HCT116 (cell line): ENCODE results near the gene DPEP3. TPM values are rescaled to one million over a fixed set of nuclear protein-coding genes. Genes with fewer than 3 reads are reported as not detected.

Source experiments
- ATAC-seq: fragments of 200-7000 bp; cut with Tn5 transposase; 2 replicates; pipeline ENCODE4 v1.9.1; 2020; ENCODE audit warnings: mild to moderate bottlenecking, moderate library complexity
- BruUV-seq: library from RNA; stranded (reverse); fragments of 400-500 nt; replicated peaks from 2 replicates; lab custom pipeline; 2021; lab: Mats Ljungman, UMichigan
- CTCF ChIA-PET: fragments of 300-600 bp; sonication (Branson Sonifier 250); formaldehyde crosslinking; loops from one replicate; lab custom pipeline; 2021; ENCODE audit warnings: antibody characterized with exemption; lab: Charles Lee
- POLR2A ChIA-PET: fragments of 300-600, 350-600 bp; sonication (Branson Sonifier 250); formaldehyde crosslinking; loops from one replicate; lab custom pipeline; 2021; ENCODE audit warnings: antibody characterized with exemption; lab: Charles Lee
- RAD21 ChIA-PET, 2 experiments: fragments of 300-600 bp; sonication (Branson Sonifier 250); formaldehyde crosslinking; loops; one replicate each; lab custom pipeline; 2023; ENCODE audit warnings: low total read pairs in 2 of 2; ENCODE audit not compliant: uncharacterized antibody in 2 of 2, unreplicated experiment in 2 of 2, low non-redundant PET in 1 of 2; lab: Charles Lee
- DNase-seq: peaks from one replicate; pipeline ENCODE4 v3.0.0-alpha.2; 2010; ENCODE audit warnings: low read depth, low spot score
- H2AFZ ChIP-seq: fragments of 200-600 bp; shearing (Covaris generic), sonication (generic); 2 replicates; pipeline ENCODE4 v1.6.1; 2017; ENCODE audit warnings: low read depth, mixed run types, mixed read lengths, antibody characterized with exemption, low read length; ENCODE audit not compliant: poor library complexity, severe bottlenecking
- H3K27ac ChIP-seq: 2 replicates; pipeline ENCODE4 v1.5.1; 2012; ENCODE audit warnings: low read depth, low read length
- H3K27me3 ChIP-seq: fragments of 200-600 bp; sonication (generic); 2 replicates; pipeline ENCODE4 v1.6.1; 2016; ENCODE audit warnings: mixed run types, low read length, mixed read lengths; ENCODE audit not compliant: insufficient read depth
- H3K36me3 ChIP-seq, 2 experiments: fragments of 200-500 bp in 1 of 2; fragments of 200-600 bp in 1 of 2; sonication (Bioruptor generic) in 1 of 2; sonication (generic) in 1 of 2; 2 replicates each; pipeline versions ENCODE4 v1.5.1 to v1.6.1; 2014 to 2016; ENCODE audit warnings: low read length in 2 of 2, inconsistent platforms in 1 of 2, mixed read lengths in 1 of 2, mixed run types in 1 of 2; ENCODE audit not compliant: insufficient read depth in 2 of 2, control insufficient read depth in 1 of 2
- H3K4me1 ChIP-seq, 2 experiments: fragments of 200-600 bp in 1 of 2; sonication (generic) in 1 of 2; 2 replicates each; pipeline versions ENCODE4 v1.5.1 to v1.6.1; 2012 to 2017; ENCODE audit warnings: low read length in 2 of 2, inconsistent platforms in 1 of 2, mild to moderate bottlenecking in 1 of 2, mixed read lengths in 1 of 2, mixed run types in 1 of 2, moderate library complexity in 1 of 2; ENCODE audit not compliant: insufficient read depth in 2 of 2, control insufficient read depth in 1 of 2
- H3K4me2 ChIP-seq: fragments of 200-600 bp; sonication (generic); 2 replicates; pipeline ENCODE4 v1.6.1; 2017; ENCODE audit warnings: mixed run types, low read length, mixed read lengths
- H3K4me3 ChIP-seq, 2 experiments: fragments of 200-600 bp in 1 of 2; sonication (generic) in 1 of 2; replicated peaks in 1 of 2; 2 replicates each; pipeline ENCODE4 v1.5.1; 2011 to 2016; ENCODE audit warnings: low read length in 2 of 2, control low read depth in 1 of 2, low read depth in 1 of 2, mild to moderate bottlenecking in 1 of 2, mixed read lengths in 1 of 2, mixed run types in 1 of 2
- H3K79me2 ChIP-seq: fragments of 200-600 bp; sonication (generic); 2 replicates; pipeline ENCODE4 v1.6.1; 2017; ENCODE audit warnings: mild to moderate bottlenecking, mixed run types, low read length, moderate library complexity, mixed read lengths; ENCODE audit not compliant: insufficient read depth
- H3K9ac ChIP-seq: fragments of 200-600 bp; sonication (generic); 2 replicates; pipeline ENCODE4 v1.6.1; 2016; ENCODE audit warnings: low read length, mixed read lengths
- H3K9me2 ChIP-seq: fragments of 200-600 bp; sonication (generic), shearing (Covaris generic); 2 replicates; pipeline ENCODE4 v1.6.1; 2017; ENCODE audit warnings: mixed run types, mild to moderate bottlenecking, moderate library complexity; ENCODE audit not compliant: insufficient read depth
- H3K9me3 ChIP-seq, 2 experiments: fragments of 200-500 bp in 1 of 2; fragments of 200-600 bp in 1 of 2; sonication (Bioruptor generic) in 1 of 2; sonication (generic) in 1 of 2; 2 replicates each; pipeline ENCODE4 v1.6.1; 2014 to 2017; ENCODE audit warnings: low read length in 2 of 2, mixed read lengths in 2 of 2, inconsistent platforms in 1 of 2, low read depth in 1 of 2, mild to moderate bottlenecking in 1 of 2, mixed run types in 1 of 2, moderate library complexity in 1 of 2; ENCODE audit not compliant: control insufficient read depth in 1 of 2, insufficient read depth in 1 of 2
- H4K20me1 ChIP-seq: fragments of 200-600 bp; sonication (generic), shearing (Covaris generic); 2 replicates; pipeline ENCODE4 v1.6.1; 2017; ENCODE audit warnings: mixed run types, mild to moderate bottlenecking, moderate library complexity; ENCODE audit not compliant: insufficient read depth
- CEBPB ChIP-seq: IDR thresholded peaks from 2 replicates; pipeline ENCODE4 v1.6.1; 2012; ENCODE audit warnings: low read depth
- EGR1 ChIP-seq: IDR thresholded peaks from 2 replicates; pipeline ENCODE4 v1.6.1; 2012; ENCODE audit warnings: low read depth
- ELF1 ChIP-seq: IDR thresholded peaks from 2 replicates; pipeline ENCODE4 v1.6.1; 2012; ENCODE audit warnings: low read depth, borderline replicate concordance
- POLR2AphosphoS5 ChIP-seq: IDR thresholded peaks from 2 replicates; pipeline ENCODE4 v1.6.1; 2011; ENCODE audit warnings: mild to moderate bottlenecking, low read depth, low read length, moderate library complexity
- TCF7L2 ChIP-seq: IDR thresholded peaks from 2 replicates; pipeline ENCODE4 v1.7.0; 2011; ENCODE audit warnings: borderline replicate concordance, inconsistent platforms; ENCODE audit not compliant: insufficient read depth, insufficient read length; ENCODE audit errors: extremely low read depth
- ZBTB33 ChIP-seq: IDR thresholded peaks from 2 replicates; pipeline ENCODE4 v1.6.1; 2011; ENCODE audit warnings: mild to moderate bottlenecking, low read length, moderate library complexity; ENCODE audit not compliant: insufficient replicate concordance; ENCODE audit errors: extremely low read depth
- intact Hi-C: fragments of 100-400 bp; cut with micrococcal nuclease; formaldehyde crosslinking; loops from 2 replicates; pipeline ENCODE4 v1.10.0; 2022
- total RNA-seq: library from RNA; stranded (reverse); gene quantifications from one replicate; pipeline ENCODE4 v1.2.1, GENCODE V29; 2021; ENCODE audit not compliant: unreplicated experiment
- TF ChIP-seq, protein P1 (sequence below): IDR thresholded peaks from 2 replicates; pipeline ENCODE4 v1.6.1; 2012; ENCODE audit warnings: low read depth

Gene DPEP3
- total RNA-seq, 1 experiment from 2014 or later, result not detected

DNA sequence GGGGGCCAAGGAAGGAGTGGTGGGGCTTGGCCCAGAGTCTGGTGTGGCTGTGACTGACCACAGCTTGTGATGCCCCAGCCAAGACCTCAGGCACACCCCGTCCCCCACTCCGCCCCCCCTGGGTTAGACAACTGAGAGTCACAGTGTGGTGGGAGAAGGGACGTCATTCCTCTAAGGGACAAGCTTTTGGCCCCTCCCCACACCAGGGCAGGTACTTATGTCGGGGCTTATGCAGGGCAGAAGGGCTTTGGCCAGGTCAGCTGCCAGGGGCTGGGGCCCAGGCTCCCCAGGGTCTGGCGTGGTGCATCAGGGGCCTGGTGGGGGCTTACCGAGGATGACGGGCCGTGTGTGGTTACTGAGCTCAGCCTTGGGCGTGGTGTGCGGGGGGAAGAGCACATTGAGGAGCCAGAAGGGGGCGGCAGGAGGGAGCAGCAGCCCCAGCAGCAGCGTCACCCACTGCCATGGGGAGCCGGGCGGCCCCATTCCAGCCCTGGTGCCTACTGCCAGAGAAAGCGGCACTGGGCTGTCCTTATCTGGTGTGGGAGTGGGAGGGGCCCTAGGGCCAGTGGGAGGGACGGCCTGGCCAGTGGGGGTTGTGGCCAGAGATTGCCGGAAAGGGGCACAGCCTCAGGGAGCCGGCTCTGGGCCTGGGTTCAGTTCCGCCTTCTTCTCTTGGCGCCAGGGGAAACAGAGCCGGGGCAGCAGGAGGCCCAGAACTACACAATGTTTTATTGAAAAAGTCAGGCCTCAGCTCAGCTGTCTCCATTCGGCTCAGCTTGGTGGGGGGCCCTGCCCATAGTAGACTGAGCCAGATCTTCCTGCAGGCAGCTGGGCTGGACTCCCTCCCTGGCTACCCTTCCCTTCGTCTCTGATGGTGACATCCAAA, 36.4 kb downstream of the DPEP3 start, which contains the start of gene LCAT:
Gene LCAT (minus strand): TSS at position 502 of the 886 bp plus-strand sequence. CDS start 19 bp downstream, at position 483.
- no peak for DNase-seq
- no peaks in the 10 kb centered on the region for H3K9me2 ChIP-seq
- no peak for TF ChIP-seq TCF7L2
- TF ChIP-seq, protein P1, sequence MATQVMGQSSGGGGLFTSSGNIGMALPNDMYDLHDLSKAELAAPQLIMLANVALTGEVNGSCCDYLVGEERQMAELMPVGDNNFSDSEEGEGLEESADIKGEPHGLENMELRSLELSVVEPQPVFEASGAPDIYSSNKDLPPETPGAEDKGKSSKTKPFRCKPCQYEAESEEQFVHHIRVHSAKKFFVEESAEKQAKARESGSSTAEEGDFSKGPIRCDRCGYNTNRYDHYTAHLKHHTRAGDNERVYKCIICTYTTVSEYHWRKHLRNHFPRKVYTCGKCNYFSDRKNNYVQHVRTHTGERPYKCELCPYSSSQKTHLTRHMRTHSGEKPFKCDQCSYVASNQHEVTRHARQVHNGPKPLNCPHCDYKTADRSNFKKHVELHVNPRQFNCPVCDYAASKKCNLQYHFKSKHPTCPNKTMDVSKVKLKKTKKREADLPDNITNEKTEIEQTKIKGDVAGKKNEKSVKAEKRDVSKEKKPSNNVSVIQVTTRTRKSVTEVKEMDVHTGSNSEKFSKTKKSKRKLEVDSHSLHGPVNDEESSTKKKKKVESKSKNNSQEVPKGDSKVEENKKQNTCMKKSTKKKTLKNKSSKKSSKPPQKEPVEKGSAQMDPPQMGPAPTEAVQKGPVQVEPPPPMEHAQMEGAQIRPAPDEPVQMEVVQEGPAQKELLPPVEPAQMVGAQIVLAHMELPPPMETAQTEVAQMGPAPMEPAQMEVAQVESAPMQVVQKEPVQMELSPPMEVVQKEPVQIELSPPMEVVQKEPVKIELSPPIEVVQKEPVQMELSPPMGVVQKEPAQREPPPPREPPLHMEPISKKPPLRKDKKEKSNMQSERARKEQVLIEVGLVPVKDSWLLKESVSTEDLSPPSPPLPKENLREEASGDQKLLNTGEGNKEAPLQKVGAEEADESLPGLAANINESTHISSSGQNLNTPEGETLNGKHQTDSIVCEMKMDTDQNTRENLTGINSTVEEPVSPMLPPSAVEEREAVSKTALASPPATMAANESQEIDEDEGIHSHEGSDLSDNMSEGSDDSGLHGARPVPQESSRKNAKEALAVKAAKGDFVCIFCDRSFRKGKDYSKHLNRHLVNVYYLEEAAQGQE, result no peak
- TF ChIP-seq CEBPB, result no peak
- TF ChIP-seq ELF1, result no peak
- no peak for TF ChIP-seq POLR2AphosphoS5
- no peak for TF ChIP-seq EGR1
- no peak for TF ChIP-seq ZBTB33
- TF ChIP-seq, all 23 proteins: peak for 0
- no TSS peak for BruUV-seq
- H3K27me3 ChIP-seq, result no peaks in the 10 kb centered on the region
- H3K9ac ChIP-seq, result no peak within 1 kb of the TSS
- POLR2A ChIA-PET, result no interaction called here
- H3K4me1 ChIP-seq, result peaks cover 0 to 16% of the 10 kb centered on the region in 2 experiments; a peak in 2 of 4 replicates
- no peak for ATAC-seq
- CTCF ChIA-PET, result interaction anchor here (1.0 to 1.6 kb wide), 3 partner anchors 8 to 128 kb away, joined by 3 to 4 read pairs (median 3); no protein-coding TSS in a partner anchor
- RAD21 ChIA-PET, result no interaction called here
- no peak within 1 kb of the TSS for H3K4me2 ChIP-seq
- no peaks in the 10 kb centered on the region; the same call in 1 of the 2 replicates for H3K79me2 ChIP-seq
- no peak within 1 kb of the TSS for H2AFZ ChIP-seq
- intact Hi-C loops, result no loop called here
- peaks cover 0 to 16% of the 10 kb centered on the region in 2 experiments; a peak in 2 of 4 replicates for H3K36me3 ChIP-seq
- H3K27ac ChIP-seq, result no peak within 1 kb of the TSS; the same call in 1 of the 2 replicates
- H4K20me1 ChIP-seq, result no peaks in the 10 kb centered on the region
- no peak within 1 kb of the TSS for H3K4me3 ChIP-seq
- H3K9me3 ChIP-seq, result no peaks in the 10 kb centered on the region
